ENCODE measurements around the gene SLIT1.

The SLIT1 gene

DNA sequence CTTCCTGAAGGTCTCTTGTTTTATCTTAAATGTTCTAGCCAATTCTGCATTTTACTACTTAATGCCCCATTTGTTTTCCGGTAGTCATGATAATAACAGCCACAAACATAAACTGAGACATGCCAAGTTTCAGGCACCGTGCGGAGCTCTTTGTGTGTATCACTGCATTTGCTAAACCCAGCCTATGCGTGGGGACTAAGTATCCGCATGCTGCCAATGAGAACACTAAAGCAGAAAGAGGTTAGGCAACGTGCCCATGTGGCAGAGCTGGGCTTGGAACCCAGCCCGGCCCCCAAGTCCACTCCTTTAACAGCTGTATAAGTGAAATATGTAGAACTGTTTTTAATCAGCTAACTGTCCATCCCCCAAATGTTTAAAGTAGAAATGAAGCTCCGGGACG, 54.1 kb downstream of the SLIT1 start:
- no peak for TF ChIP-seq CTCF (IDR thresholded peaks at IDR 0.05; ENCODE audit: extremely low read depth, missing control alignments)
- no peak for DNase-seq (ENCODE audit: low spot score)

GRCh38 chr10:97131181-97131628, 54.6 kb downstream of the SLIT1 start:
- TF ChIP-seq CTCF (IDR thresholded peaks at IDR 0.05; ENCODE audit: extremely low read depth, missing control alignments) = no peak
- no peak for DNase-seq (ENCODE audit: low spot score)

DNA sequence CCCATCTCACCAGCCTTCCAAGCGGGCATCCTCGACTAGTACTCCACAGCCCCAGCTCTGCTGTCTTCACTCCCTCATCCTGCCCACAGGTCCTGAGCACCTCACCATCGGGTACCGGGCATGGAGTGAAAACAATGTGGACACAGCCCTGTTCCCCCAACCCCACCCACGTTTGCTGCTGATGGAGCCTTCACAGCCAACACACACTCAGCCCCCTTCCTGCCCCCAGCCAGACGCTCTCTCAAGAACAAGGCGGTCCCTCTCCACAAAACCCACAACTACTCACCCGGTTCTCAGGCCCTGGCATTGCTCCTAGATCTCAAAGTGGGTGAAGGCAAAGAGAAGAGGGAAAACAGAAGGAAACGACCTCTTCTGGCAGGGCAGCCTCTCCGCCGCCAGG, 56.1 kb downstream of the SLIT1 start:
- no peak for TF ChIP-seq CTCF (IDR thresholded peaks at IDR 0.05; ENCODE audit: extremely low read depth, missing control alignments)
- no peak for DNase-seq (ENCODE audit: low spot score)

DNA sequence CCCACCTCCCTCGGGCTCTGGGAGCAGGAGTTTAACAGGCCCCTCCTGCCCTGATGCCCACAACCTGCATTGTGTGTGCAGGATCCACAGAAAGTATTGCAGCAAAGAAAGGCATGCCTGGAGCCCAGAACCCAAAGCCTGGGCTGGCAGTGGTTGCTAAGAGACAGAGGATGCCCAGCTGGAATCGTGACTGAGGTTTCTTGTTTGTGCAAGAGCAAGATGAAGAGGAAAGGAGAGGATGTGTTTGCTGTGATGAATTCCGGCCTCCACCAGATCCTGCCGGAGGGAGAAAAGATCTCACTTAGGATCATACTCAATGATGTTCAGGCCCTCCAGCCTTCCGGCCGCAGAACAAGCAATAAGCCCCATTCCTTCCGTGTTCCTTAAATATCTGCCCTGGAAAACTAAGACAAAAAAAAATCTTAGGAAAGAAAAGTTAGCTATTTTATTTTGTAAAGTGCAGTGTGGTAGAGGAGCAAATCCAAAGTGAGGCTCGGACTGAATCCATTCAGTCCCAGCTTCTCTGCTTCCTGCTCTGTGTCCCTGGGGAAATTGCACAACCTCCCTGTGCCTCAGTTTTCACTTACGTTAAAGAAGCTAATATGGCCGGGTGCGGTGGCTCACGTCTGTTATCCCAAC, 57.1 kb downstream of the SLIT1 start:
- no peak for TF ChIP-seq CTCF (IDR thresholded peaks at IDR 0.05; ENCODE audit: extremely low read depth, missing control alignments)
- no peak for DNase-seq (ENCODE audit: low spot score)

DNA sequence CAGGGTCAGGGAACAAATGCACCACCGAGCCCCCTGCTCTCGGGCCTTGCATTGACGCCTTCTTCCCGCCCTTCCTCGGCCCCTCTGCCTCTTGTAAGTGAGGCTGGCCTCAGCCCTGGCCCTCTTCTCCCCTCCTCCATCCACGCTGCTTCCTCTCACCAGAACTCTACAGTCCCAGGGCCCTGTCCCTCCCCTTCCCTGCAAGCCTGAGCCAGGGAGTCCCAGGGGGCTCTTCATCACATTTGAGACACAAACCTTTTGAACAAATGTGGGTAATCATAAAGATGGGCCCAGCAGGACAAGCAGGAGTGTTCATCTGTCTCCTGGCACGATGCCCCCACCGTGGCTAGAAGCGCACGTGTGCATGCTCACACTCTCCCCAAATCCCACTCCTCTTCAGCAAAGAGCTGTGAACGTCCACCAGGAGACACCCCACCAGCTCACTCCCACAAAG, 57.7 kb downstream of the SLIT1 start:
- DNase-seq (ENCODE audit: low spot score) = no peak
- no peak for TF ChIP-seq CTCF (IDR thresholded peaks at IDR 0.05; ENCODE audit: extremely low read depth, missing control alignments)

DNA sequence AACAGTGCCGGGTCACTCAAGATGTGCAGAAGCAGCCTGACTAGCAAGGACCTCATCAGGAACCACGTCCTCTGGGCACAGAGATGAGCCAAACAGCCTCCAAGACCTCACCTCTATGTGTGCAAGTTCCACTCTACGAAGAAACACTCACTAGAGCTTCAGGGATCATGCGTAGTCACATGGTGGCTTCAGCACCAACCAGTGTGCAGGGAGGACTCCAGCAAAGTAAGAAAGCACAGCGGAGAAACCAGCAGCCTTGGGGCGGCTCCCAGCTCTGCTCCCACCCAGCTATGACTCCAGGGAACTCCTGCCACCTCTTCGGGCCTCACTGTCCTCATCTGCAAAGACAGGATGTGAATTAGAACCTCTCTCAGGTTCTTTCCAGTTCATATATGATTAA, 58.2 kb downstream of the SLIT1 start:
- TF ChIP-seq CTCF (IDR thresholded peaks at IDR 0.05; ENCODE audit: extremely low read depth, missing control alignments) = no peak
- DNase-seq (ENCODE audit: low spot score) = no peak

- DNase-seq (ENCODE audit: low spot score) = no peak
- TF ChIP-seq CTCF (IDR thresholded peaks at IDR 0.05; ENCODE audit: extremely low read depth, missing control alignments) = no peak
Measured at GRCh38 chr10:97124211-97124610, 61.5 kb downstream of the SLIT1 start.
